K562 (cell line): ENCODE data around the gene RCOR1. TPM values are rescaled to one million over a fixed set of nuclear protein-coding genes. Genes with fewer than 3 reads are reported as not detected.

Experiments
- ATAC-seq: fragments of 200-7000 bp; cut with Tn5 transposase; 3 replicates; pipeline ENCODE4 v1.9.1; 2020; ENCODE audit warnings: moderate library complexity
- BruUV-seq: library from RNA; stranded (reverse); fragments of 400-500 nt; replicated peaks from 2 replicates; lab custom pipeline; 2021; lab: Mats Ljungman, UMichigan
- CTCF ChIA-PET: fragments of 300-600 bp; formaldehyde crosslinking; extraction: SDS; loops from one replicate; lab custom pipeline; 2021; ENCODE audit warnings: low intra/inter-chr PET ratio; lab: Yijun Ruan, JAX
- POLR2A ChIA-PET: fragments of 300-600, 350-650 bp; sonication (Branson Sonifier 250); formaldehyde crosslinking; extraction: SDS; loops from one replicate; lab custom pipeline; 2021; ENCODE audit warnings: antibody characterized with exemption, inconsistent platforms; lab: Yijun Ruan, JAX
- DNase-seq, 4 experiments: peaks; one replicate each; pipeline versions ENCODE4 v3.0.0 to v3.0.0-alpha.2; 2011 to 2018; ENCODE audit warnings: low spot score in 3 of 4, mixed read lengths in 3 of 4; ENCODE audit errors: extremely low read depth in 1 of 4
- FAIRE-seq: peaks from 2 replicates; lab custom pipeline; 2011; peaks lifted over from hg19 to GRCh38; lab: Jason Lieb, UNC
- H2AFZ ChIP-seq: 2 replicates; pipeline ENCODE4 v1.6.0; 2011; ENCODE audit warnings: low read depth, low read length, control low read depth, inconsistent platforms
- H3K27ac ChIP-seq: fragments of 200-600 bp; 3 replicates; pipeline ENCODE4 v1.8.0; 2011; ENCODE audit warnings: low read depth, mild to moderate bottlenecking, control low read depth, inconsistent platforms, low read length, moderate library complexity, mixed read lengths; ENCODE audit errors: extremely low read depth
- H3K27me3 ChIP-seq, 2 experiments: fragments of 300-600 bp in 1 of 2; 2 replicates in 1 of 2; 3 replicates in 1 of 2; pipeline versions ENCODE4 v1.6.0 to v1.8.0; 2011; ENCODE audit warnings: inconsistent platforms in 2 of 2, low read length in 2 of 2, mild to moderate bottlenecking in 1 of 2, mixed read lengths in 1 of 2, moderate library complexity in 1 of 2; ENCODE audit not compliant: control insufficient read depth in 2 of 2, insufficient read depth in 2 of 2
- H3K36me3 ChIP-seq: fragments of 300-600 bp; 3 replicates; pipeline ENCODE4 v1.8.0; 2011; ENCODE audit warnings: mild to moderate bottlenecking, low read length, inconsistent platforms; ENCODE audit not compliant: control insufficient read depth, insufficient read depth
- H3K4me1 ChIP-seq, 2 experiments: fragments of 200-600 bp in 1 of 2; replicated peaks in 1 of 2; 2 replicates in 1 of 2; 3 replicates in 1 of 2; pipeline versions ENCODE4 v1.5.1 to v1.8.0; 2011; ENCODE audit warnings: inconsistent platforms in 2 of 2, low read length in 2 of 2, mild to moderate bottlenecking in 1 of 2, mixed read lengths in 1 of 2, moderate library complexity in 1 of 2; ENCODE audit not compliant: control insufficient read depth in 2 of 2, insufficient read depth in 2 of 2
- H3K4me2 ChIP-seq: 2 replicates; pipeline ENCODE4 v1.6.1; 2011; ENCODE audit warnings: low read length, control low read depth, inconsistent platforms, mixed read lengths; ENCODE audit not compliant: insufficient read depth
- H3K4me3 ChIP-seq: fragments of 200-600 bp; sonication (generic), shearing (Covaris generic); 2 replicates; pipeline ENCODE4 v1.5.1; 2016; ENCODE audit warnings: control low read depth, inconsistent platforms
- H3K79me2 ChIP-seq: fragments of 200-600 bp; 3 replicates; pipeline ENCODE4 v1.8.0; 2011; ENCODE audit warnings: low read length, inconsistent platforms; ENCODE audit not compliant: control insufficient read depth, insufficient read depth
- H3K9ac ChIP-seq, 2 experiments: 2 replicates each; pipeline versions ENCODE4 v1.6.0 to v1.6.1; 2011; ENCODE audit warnings: low read depth in 2 of 2, low read length in 2 of 2, control low read depth in 1 of 2, inconsistent platforms in 1 of 2, mild to moderate bottlenecking in 1 of 2, mixed read lengths in 1 of 2; ENCODE audit not compliant: insufficient read depth in 1 of 2
- H3K9me1 ChIP-seq: one replicate; pipeline ENCODE4 v1.6.0; 2011; ENCODE audit warnings: inconsistent platforms, mild to moderate bottlenecking, low read length, moderate library complexity; ENCODE audit not compliant: control insufficient read depth, insufficient read depth
- H3K9me3 ChIP-seq: replicated peaks from 2 replicates; pipeline ENCODE4 v1.5.1; 2011; ENCODE audit warnings: low read depth, low read length, inconsistent platforms; ENCODE audit not compliant: control insufficient read depth, insufficient read depth
- H4K20me1 ChIP-seq: replicated peaks from 2 replicates; pipeline ENCODE4 v1.6.1; 2011; ENCODE audit warnings: low read length, inconsistent platforms, mixed read lengths; ENCODE audit not compliant: control insufficient read depth, insufficient read depth
- BRCA1 ChIP-seq, 2 experiments: fragments of 450-650 bp in 1 of 2; sonication (generic) in 1 of 2; formaldehyde crosslinking in 1 of 2; IDR thresholded peaks; 2 replicates each; pipeline versions ENCODE4 v1.5.0 to v1.6.1; 2017 to 2020; ENCODE audit warnings: mild to moderate bottlenecking in 1 of 2, missing genetic modification reagents in 1 of 2
- BRD9 ChIP-seq: fragments of 450-650 bp; IDR thresholded peaks from 2 replicates; pipeline ENCODE4 v1.6.1; 2018; ENCODE audit warnings: low read depth; ENCODE audit not compliant: partially characterized antibody
- CBX2 ChIP-seq: fragments of 200-600 bp; sonication (generic); IDR thresholded peaks from one replicate; pipeline ENCODE4 v1.6.1; 2012; ENCODE audit warnings: mild to moderate bottlenecking, low read length, inconsistent platforms; ENCODE audit not compliant: insufficient read depth, poor library complexity, severe bottlenecking
- CBX8 ChIP-seq: fragments of 200-600 bp; sonication (generic); IDR thresholded peaks from 2 replicates; pipeline ENCODE4 v1.6.1; 2012; ENCODE audit warnings: borderline replicate concordance, mixed run types, low read depth, mild to moderate bottlenecking, moderate library complexity, mixed read lengths, low read length, control low read depth, inconsistent platforms; ENCODE audit not compliant: poor library complexity, severe bottlenecking; ENCODE audit errors: extremely low read depth
- CHD1 ChIP-seq: fragments of 200-600 bp; sonication (generic); IDR thresholded peaks from one replicate; pipeline ENCODE4 v1.6.1; 2012; ENCODE audit warnings: mild to moderate bottlenecking, moderate library complexity, low read length, inconsistent platforms
- DNMT1 ChIP-seq: fragments of 450-650 bp; IDR thresholded peaks from 2 replicates; pipeline ENCODE4 v1.6.1; 2016; ENCODE audit warnings: antibody characterized with exemption, mild to moderate bottlenecking
- ELF4 ChIP-seq: fragments of 450-650 bp; formaldehyde crosslinking; IDR thresholded peaks from 2 replicates; pipeline ENCODE4 v1.4.0; 2022; ENCODE audit warnings: missing genetic modification characterization
- IRF2 ChIP-seq: sonication (generic); formaldehyde crosslinking; IDR thresholded peaks from 2 replicates; pipeline ENCODE4 v1.8.1; 2022; ENCODE audit warnings: mild to moderate bottlenecking, missing genetic modification reagents
- L3MBTL2 ChIP-seq: fragments of 450-650 bp; IDR thresholded peaks from 2 replicates; pipeline ENCODE4 v1.6.1; 2016; ENCODE audit warnings: mild to moderate bottlenecking, moderate library complexity
- MIER1 ChIP-seq: fragments of 450-650 bp; IDR thresholded peaks from 2 replicates; pipeline ENCODE4 v1.6.1; 2016; ENCODE audit warnings: antibody characterized with exemption, mild to moderate bottlenecking, low read depth
- RFX1 ChIP-seq: fragments of 450-650 bp; IDR thresholded peaks from 2 replicates; pipeline ENCODE4 v1.6.1; 2016; ENCODE audit warnings: mild to moderate bottlenecking, moderate library complexity
- SMAD3 ChIP-seq: fragments of 450-650 bp; formaldehyde crosslinking; conservative IDR thresholded peaks from 2 replicates; pipeline ENCODE4 v1.4.0; 2020; ENCODE audit warnings: mild to moderate bottlenecking
- SMAD4 ChIP-seq: fragments of 250-450 bp; sonication (Bioruptor Pico); conservative IDR thresholded peaks from 2 replicates; pipeline ENCODE4 v1.8.0; 2021; ENCODE audit warnings: inconsistent platforms, mild to moderate bottlenecking, moderate library complexity
- ZBTB11 ChIP-seq, 3 experiments: fragments of 200-800 bp in 1 of 3; fragments of 250-450 bp in 1 of 3; fragments of 450-650 bp in 1 of 3; sonication (Bioruptor Pico) in 1 of 3; sonication (Bioruptor generic) in 1 of 3; formaldehyde crosslinking in 1 of 3; IDR thresholded peaks; 2 replicates each; pipeline versions ENCODE4 v1.6.1 to v1.8.0; 2016 to 2022; ENCODE audit warnings: mild to moderate bottlenecking in 2 of 3, missing genetic modification characterization in 2 of 3, missing compliant biosample characterization in 1 of 3, moderate library complexity in 1 of 3
- ZNF3 ChIP-seq: fragments of 250-450 bp; sonication (Bioruptor Pico); IDR thresholded peaks from 2 replicates; pipeline ENCODE4 v1.5.0; 2021; ENCODE audit warnings: mild to moderate bottlenecking, moderate library complexity
- ZNF668 ChIP-seq: fragments of 250-450 bp; sonication (Bioruptor Pico); IDR thresholded peaks from 2 replicates; pipeline ENCODE4 v1.8.0; 2022; ENCODE audit warnings: mild to moderate bottlenecking, inconsistent platforms
- WGBS: fragments of 100-300 bp; shearing (Covaris generic); methylation state at CpG from one replicate; pipeline ENCODE4 v1.1.6; 2016; ENCODE audit warnings: low coverage, mixed read lengths; ENCODE audit not compliant: insufficient coverage; ENCODE audit errors: missing lambda C conversion rate; 5-methylcytosine and 5-hydroxymethylcytosine counted together
- in situ Hi-C: fragments of 300-500 bp; cut with MboI; formaldehyde crosslinking; loops from 4 replicates; pipeline ENCODE4 v1.15.0; 2018; ENCODE audit warnings: inconsistent platforms, mixed read lengths
- intact Hi-C: fragments of 100-400 bp; cut with micrococcal nuclease; formaldehyde crosslinking; loops from 2 replicates; pipeline ENCODE4 v1.14.2; 2022
- polyA plus RNA-seq, 8 experiments: library from polyadenylated mRNA; depleted of rRNA in 4 of 8; stranded (reverse) in 5 of 8; unstranded in 3 of 8; fragments of >200 nt; fragmentation: Nextera tagmentation in 2 of 8; fragmentation: Illumina TruSeq in 1 of 8; extraction: Ambion mirVana in 2 of 8; extraction: Trizol in 1 of 8; gene quantifications; 2 replicates each; pipeline versions ENCODE4 v1.2.1 to v1.2.3, GENCODE V29; 2011 to 2014; ENCODE audit warnings: inconsistent platforms in 1 of 8, missing spikeins in 1 of 8
- total RNA-seq, 7 experiments: library from RNA; depleted of rRNA in 6 of 7; stranded (reverse); fragments of >200 nt in 6 of 7; fragmentation: Illumina TruSeq in 2 of 7; extraction: Trizol in 2 of 7; gene quantifications; 2 replicates each; pipeline versions ENCODE4 v1.2.1 to v1.2.3, GENCODE V29; 2011 to 2021; ENCODE audit warnings: low replicate concordance in 1 of 7
- TF ChIP-seq, protein P1 (sequence below): fragments of 450-650 bp; conservative IDR thresholded peaks from 2 replicates; pipeline ENCODE4 v1.6.1; 2016; ENCODE audit warnings: missing genetic modification characterization, low read depth, mild to moderate bottlenecking, missing compliant biosample characterization, moderate library complexity

The RCOR1 gene
- total and polyA plus RNA-seq, 9 of the 15 experiments (the other 6 are each of a cell fraction or from before 2014, with no cell fraction given) = 8.5 to 47.9 (median 20.9) TPM

DNA sequence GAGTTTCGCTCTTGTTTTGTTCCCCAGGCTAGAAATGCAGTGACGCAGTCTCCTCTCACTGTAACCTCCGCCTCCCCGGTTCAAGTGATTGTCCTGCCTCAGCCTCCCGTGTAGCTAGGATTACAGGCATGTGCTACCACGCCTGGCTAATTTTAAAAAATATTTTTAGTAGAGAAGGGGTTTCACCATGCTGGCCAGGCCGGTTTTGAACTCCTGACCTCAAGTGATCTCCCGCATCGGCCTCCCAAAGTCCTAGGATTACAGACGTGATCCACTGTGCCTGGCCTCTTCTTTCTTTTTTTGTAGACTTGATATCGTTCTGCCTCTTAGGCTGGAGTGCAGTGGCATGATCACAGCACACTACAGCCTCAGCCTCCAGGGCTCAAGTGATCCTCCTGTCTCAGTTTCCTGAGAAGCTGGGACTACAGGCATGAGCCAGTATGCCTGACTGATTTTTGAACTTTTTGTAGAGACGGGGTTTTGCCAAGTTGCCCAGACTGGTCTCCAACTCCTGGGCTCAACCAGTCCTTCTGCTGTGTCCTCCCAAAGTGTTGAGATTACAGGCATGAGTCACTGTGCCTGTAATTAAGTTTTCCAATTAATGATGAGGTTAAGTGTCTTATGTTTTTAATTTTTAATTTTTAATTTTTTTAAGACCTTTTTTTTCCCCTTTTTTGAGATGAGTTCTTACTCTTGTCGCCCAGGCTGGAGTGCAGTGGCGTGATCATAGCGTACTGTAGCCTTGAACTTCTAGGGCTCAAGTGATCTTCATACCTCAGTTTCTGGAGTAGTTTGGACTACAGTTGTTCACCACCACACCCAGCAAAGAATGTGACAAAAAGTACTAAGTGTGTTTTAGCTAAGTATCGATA lies 10.2 kb downstream of the RCOR1 start:
- Histone ChIP-seq H3K9ac (no peak overlapping the region), H3K9me3 (no peaks in the 10 kb centered on the region), H3K9me1 (no peaks in the 10 kb centered on the region), H3K36me3 (peaks cover 33% of the 10 kb centered on the region; the same call in 2 of the 3 replicates), H3K4me1 (peaks cover 4 to 8% of the 10 kb centered on the region in 2 experiments; a peak in 3 of 5 replicates), H3K27ac (no peak overlapping the region; the same call in 2 of the 3 replicates), H3K4me2 (no peak overlapping the region), H4K20me1 (peaks cover 43% of the 10 kb centered on the region), H2AFZ (no peak overlapping the region), H3K79me2 (peaks cover 94% of the 10 kb centered on the region), H3K4me3 (no peak overlapping the region), H3K27me3 (no peaks in the 10 kb centered on the region)
- CTCF ChIA-PET = no interaction called here
- FAIRE-seq = no peak
- POLR2A ChIA-PET = interaction anchor here (0.6 kb wide), 1 partner anchor 925 kb away, joined by 3 read pairs; no protein-coding TSS in a partner anchor
- intact Hi-C loops = no loop called here
- BruUV-seq = no TSS peak
- ATAC-seq = no peak
- 65% methylated on average over 10 of the region's 16 CpGs for WGBS
- no peak for DNase-seq
- in situ Hi-C loops = no loop called here
- TF ChIP-seq ZNF668 (CRISPR knock-in tag) = no peak
- TF ChIP-seq BRD9 = no peak
- TF ChIP-seq BRCA1 (IDR thresholded peaks at IDR 0.05) = no peak
- no peak for TF ChIP-seq BRCA1 (CRISPR knock-in tag; IDR thresholded peaks at IDR 0.05)
- TF ChIP-seq DNMT1 = no peak
- TF ChIP-seq ZNF3 (CRISPR knock-in tag) = no peak
- no peak for TF ChIP-seq RFX1
- TF ChIP-seq ELF4 = no peak
- TF ChIP-seq, protein P1, sequence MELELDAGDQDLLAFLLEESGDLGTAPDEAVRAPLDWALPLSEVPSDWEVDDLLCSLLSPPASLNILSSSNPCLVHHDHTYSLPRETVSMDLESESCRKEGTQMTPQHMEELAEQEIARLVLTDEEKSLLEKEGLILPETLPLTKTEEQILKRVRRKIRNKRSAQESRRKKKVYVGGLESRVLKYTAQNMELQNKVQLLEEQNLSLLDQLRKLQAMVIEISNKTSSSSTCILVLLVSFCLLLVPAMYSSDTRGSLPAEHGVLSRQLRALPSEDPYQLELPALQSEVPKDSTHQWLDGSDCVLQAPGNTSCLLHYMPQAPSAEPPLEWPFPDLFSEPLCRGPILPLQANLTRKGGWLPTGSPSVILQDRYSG = no peak
- no peak for TF ChIP-seq CBX8
- no peak for TF ChIP-seq ZBTB11 (CRISPR knock-in tag; IDR thresholded peaks at IDR 0.05)
- TF ChIP-seq MIER1 = no peak
- TF ChIP-seq IRF2 (CRISPR knock-in tag) = no peak
- no peak for TF ChIP-seq CBX2
- TF ChIP-seq L3MBTL2 = no peak
- TF ChIP-seq SMAD3 (CRISPR knock-in tag) = no peak
- TF ChIP-seq SMAD4 (CRISPR knock-in tag) = no peak
- TF ChIP-seq CHD1 = no peak
